ENCODE data around the gene TOMM20.

Gene TOMM20

DNA sequence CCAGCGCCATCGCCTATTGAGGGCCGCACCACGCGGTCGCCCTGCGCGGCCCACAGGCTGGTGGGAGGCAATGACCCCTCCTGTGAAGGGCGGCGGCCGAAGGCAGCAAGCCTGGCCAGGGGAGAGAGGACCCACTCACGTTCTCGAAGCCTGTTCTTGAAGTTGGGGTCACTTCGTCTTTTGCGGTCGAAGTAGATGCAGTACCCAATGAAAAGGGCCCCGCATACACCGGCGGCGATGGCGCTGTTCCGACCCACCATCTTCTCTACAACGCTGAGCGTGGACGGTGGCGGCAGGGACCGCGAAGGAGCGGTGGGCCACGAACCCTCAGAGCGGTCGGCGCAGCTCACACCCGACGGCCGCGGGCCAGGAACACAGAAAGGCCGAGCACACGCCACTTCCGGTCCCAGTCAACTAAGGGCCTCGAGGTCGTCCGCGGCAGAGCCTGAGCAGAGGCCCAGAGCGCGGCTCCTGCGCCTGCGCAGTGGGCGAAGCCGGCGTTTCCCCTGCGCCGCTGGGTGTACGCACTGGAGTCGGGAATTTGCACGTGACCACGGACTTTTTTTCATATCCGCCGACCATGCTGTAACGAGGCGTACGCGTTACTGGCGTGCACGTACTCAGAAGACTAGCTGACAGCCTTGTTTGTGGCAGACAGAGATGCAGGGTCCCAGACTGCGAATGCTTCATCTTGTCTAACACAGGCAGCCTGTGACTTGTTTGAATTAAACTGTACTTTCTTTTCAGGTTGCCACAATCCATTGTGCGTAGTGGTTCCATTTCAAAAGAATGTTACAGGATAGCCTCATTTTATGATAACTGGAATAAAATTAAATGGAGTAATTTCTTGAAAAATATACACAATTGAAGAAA lies at the start of gene TOMM20:
Gene TOMM20, minus strand, starts transcription at position 382 of the 873 bp plus-strand sequence. Its CDS starts 122 bp downstream, at position 260.
- TF ChIP-seq CTCF (IDR thresholded peaks at IDR 0.05; ENCODE audit: insufficient read depth, low read depth, low read length, missing control alignments), result peak; percentile 15
- peak; percentile 98 for DNase-seq (ENCODE audit: low read depth)
- H3K4me3 ChIP-seq (ENCODE audit: low read length), result peak within 1 kb of the TSS; percentile 98

GRCh38 chr1:235176486-235176885 lies 47.8 kb upstream of the TOMM20 start:
- no peak for DNase-seq (ENCODE audit: low read depth)
- no peak for TF ChIP-seq CTCF (IDR thresholded peaks at IDR 0.05; ENCODE audit: insufficient read depth, low read depth, low read length, missing control alignments)
- no peak overlapping the region for H3K4me3 ChIP-seq (ENCODE audit: low read length)

- H3K4me3 ChIP-seq (ENCODE audit: low read length), result no peak overlapping the region
- TF ChIP-seq CTCF (IDR thresholded peaks at IDR 0.05; ENCODE audit: insufficient read depth, low read depth, low read length, missing control alignments), result no peak
- DNase-seq (ENCODE audit: low read depth), result peak; percentile 68
These were observed 41.3 kb upstream of the TOMM20 start for GRCh38 chr1:235169986-235170385.

GRCh38 chr1:235168375-235168774 lies 39.7 kb upstream of the TOMM20 start:
- TF ChIP-seq CTCF (IDR thresholded peaks at IDR 0.05; ENCODE audit: insufficient read depth, low read depth, low read length, missing control alignments), result no peak
- H3K4me3 ChIP-seq (ENCODE audit: low read length), result no peak overlapping the region
- DNase-seq (ENCODE audit: low read depth), result no peak

- H3K4me3 ChIP-seq (ENCODE audit: low read length), result peak overlapping the region; percentile 83
- DNase-seq (ENCODE audit: low read depth), result no peak
- TF ChIP-seq CTCF (IDR thresholded peaks at IDR 0.05; ENCODE audit: insufficient read depth, low read depth, low read length, missing control alignments), result no peak
These were observed 33.2 kb upstream of the TOMM20 start for GRCh38 chr1:235161685-235162327.

DNA sequence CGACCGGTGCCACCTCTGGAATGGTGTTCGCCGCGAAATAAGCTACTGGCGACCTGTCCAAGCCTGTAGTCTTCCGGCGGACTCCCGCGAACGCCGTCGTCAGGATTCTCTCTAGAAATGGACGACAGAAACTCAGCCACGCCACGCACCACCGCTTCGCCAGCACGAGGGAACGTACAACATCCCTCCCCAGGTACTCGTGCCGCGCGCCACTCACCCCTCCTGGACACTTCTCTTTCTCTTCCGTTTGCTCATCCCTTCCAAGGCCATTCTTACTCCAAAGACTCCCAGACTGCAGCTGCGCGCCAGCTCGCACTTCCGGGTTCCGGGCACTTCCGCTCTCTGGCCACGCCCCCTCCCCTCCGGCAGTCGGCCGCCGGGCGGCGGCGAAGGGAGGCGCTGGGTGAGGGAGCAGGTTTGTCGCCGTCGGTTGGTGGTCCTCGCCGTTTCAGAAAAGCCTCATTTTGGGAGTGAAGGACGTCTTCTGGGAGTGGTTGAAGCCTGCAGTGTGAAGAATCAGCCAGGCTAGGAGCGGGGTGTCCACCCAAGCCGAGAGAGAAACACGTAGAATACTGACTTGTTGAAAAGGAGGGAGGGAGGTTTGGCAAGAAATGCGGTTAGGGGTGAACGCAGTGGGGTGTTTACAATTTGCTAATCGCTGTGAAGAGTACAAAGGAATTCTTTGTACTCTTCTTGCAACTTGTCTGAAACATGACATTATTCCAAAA lies 32.5 kb upstream of the TOMM20 start, which contains the start of gene RBM34:
Gene RBM34, minus strand, starts transcription at position 294 of the 728 bp plus-strand sequence. Its CDS starts 24 bp downstream, at position 270.
- H3K4me3 ChIP-seq (ENCODE audit: low read length), result peak within 1 kb of the TSS; percentile 83

More for the DNA sequence above, 32.5 kb upstream of the TOMM20 start, which contains the start of gene RBM34:
- peak; percentile 92 for DNase-seq (ENCODE audit: low read depth)
- peak; percentile 14 for TF ChIP-seq CTCF (IDR thresholded peaks at IDR 0.05; ENCODE audit: insufficient read depth, low read depth, low read length, missing control alignments)
